K562 (cell line): ENCODE results near the gene CYFIP2.

Source experiments
- CREB1 ChIP-seq, 2 experiments: sonication (generic) in 1 of 2; formaldehyde crosslinking in 1 of 2; IDR thresholded peaks; 2 replicates each; pipeline versions ENCODE4 v1.6.1 to v1.8.0; 2012 to 2022; ENCODE audit warnings: inconsistent platforms in 1 of 2, mild to moderate bottlenecking in 1 of 2, missing genetic modification reagents in 1 of 2, moderate library complexity in 1 of 2
- GABPA ChIP-seq: fragments of 200-800 bp; sonication (Bioruptor generic); conservative IDR thresholded peaks from 2 replicates; pipeline ENCODE4 v1.6.1; 2016; ENCODE audit warnings: low read depth, missing genetic modification characterization, missing compliant biosample characterization
- HMGXB4 ChIP-seq: sonication (generic); formaldehyde crosslinking; IDR thresholded peaks from 2 replicates; pipeline ENCODE4 v1.8.1; 2023; ENCODE audit warnings: mild to moderate bottlenecking, missing genetic modification reagents
- PTRF ChIP-seq: fragments of 450-650 bp; IDR thresholded peaks from 2 replicates; pipeline ENCODE4 v1.6.1; 2016; ENCODE audit warnings: mild to moderate bottlenecking, missing genetic modification characterization, missing compliant biosample characterization
- TF ChIP-seq, protein P1 (sequence below), 3 experiments: IDR thresholded peaks in 2 of 3; conservative IDR thresholded peaks in 1 of 3; 2 replicates each; pipeline ENCODE4 v1.5.1; 2011 to 2012; ENCODE audit warnings: low read length in 3 of 3, mild to moderate bottlenecking in 3 of 3, control low read depth in 2 of 3, improper control_type of control experiment in 1 of 3, inconsistent platforms in 1 of 3, low read depth in 1 of 3, mixed read lengths in 1 of 3, moderate library complexity in 1 of 3; ENCODE audit not compliant: insufficient read depth in 2 of 3

DNA sequence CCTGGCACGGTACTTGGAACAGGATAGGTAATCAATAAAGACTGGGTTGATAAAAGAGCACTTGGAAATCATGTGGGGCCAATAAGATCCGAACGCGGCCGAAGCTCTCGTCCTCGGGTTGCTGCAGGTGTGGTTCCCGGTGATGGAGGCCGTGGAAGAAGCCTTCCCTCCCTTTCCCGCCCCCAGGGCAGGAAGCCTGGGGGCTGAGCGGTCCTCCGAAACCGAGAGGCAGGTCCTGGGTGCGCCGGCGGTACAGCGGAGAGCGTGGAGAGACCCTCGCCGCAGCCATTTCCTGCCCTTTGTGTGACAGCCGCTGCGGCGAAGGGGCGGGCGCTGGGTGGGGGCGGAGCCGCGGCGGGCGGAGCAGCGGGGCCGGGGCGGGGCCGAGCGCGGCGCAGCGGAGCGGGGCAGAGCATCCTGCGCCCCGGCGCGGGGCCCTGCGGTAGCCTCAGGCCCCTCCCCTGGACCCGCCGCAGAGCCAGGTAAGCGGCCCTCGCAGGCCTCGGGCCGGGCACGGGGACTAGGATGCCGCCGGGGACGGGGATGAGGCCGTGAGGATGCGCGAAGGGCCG lies at the start of gene CYFIP2:
- no peak for TF ChIP-seq PTRF (tag)
- no peak for TF ChIP-seq CREB1 (IDR thresholded peaks at IDR 0.05)
- no peak for TF ChIP-seq CREB1 (CRISPR knock-in tag; IDR thresholded peaks at IDR 0.05)
- TF ChIP-seq, protein P1, sequence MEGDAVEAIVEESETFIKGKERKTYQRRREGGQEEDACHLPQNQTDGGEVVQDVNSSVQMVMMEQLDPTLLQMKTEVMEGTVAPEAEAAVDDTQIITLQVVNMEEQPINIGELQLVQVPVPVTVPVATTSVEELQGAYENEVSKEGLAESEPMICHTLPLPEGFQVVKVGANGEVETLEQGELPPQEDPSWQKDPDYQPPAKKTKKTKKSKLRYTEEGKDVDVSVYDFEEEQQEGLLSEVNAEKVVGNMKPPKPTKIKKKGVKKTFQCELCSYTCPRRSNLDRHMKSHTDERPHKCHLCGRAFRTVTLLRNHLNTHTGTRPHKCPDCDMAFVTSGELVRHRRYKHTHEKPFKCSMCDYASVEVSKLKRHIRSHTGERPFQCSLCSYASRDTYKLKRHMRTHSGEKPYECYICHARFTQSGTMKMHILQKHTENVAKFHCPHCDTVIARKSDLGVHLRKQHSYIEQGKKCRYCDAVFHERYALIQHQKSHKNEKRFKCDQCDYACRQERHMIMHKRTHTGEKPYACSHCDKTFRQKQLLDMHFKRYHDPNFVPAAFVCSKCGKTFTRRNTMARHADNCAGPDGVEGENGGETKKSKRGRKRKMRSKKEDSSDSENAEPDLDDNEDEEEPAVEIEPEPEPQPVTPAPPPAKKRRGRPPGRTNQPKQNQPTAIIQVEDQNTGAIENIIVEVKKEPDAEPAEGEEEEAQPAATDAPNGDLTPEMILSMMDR (IDR thresholded peaks at IDR 0.05 in 2 of 3, conservative IDR thresholded peaks at IDR 0.05 in 1 of 3; ENCODE audit: insufficient read depth in 2 of 3, low read depth in 1 of 3, low read length in 3 of 3), result no peak
- TF ChIP-seq HMGXB4 (CRISPR knock-in tag), result no peak
- no peak for TF ChIP-seq GABPA (tag)
